ENCODE data around the gene LRRC28. TPM values are rescaled to one million over a fixed set of nuclear protein-coding genes. Genes with fewer than 3 reads are reported as not detected.

The LRRC28 gene
- total RNA-seq, 1 donor from 2014 or later = 23.8 TPM

DNA sequence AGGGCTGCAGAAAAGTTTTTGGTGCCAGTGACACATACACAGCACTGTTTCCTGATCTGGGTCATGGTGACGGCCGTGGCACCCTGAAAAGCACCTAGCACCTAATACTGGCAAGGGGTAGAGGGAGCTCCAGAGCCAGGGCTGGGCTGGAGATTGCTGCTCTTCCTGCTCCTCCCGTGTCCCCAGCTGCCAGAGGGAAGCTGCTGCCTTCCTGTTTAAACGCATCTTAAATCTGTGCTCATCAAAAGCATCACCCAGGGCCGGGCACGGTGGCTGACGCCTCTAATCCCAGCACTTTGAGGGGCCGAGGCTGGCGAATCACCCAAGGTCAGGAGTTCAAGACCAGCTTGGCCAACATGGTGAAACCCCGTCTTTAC lies 157.8 kb downstream of the LRRC28 start:
- peak overlapping the region; percentile 42 for H3K27ac ChIP-seq
- intact Hi-C loops (cut with DNase I) = no loop called here
- TF ChIP-seq, protein P1, sequence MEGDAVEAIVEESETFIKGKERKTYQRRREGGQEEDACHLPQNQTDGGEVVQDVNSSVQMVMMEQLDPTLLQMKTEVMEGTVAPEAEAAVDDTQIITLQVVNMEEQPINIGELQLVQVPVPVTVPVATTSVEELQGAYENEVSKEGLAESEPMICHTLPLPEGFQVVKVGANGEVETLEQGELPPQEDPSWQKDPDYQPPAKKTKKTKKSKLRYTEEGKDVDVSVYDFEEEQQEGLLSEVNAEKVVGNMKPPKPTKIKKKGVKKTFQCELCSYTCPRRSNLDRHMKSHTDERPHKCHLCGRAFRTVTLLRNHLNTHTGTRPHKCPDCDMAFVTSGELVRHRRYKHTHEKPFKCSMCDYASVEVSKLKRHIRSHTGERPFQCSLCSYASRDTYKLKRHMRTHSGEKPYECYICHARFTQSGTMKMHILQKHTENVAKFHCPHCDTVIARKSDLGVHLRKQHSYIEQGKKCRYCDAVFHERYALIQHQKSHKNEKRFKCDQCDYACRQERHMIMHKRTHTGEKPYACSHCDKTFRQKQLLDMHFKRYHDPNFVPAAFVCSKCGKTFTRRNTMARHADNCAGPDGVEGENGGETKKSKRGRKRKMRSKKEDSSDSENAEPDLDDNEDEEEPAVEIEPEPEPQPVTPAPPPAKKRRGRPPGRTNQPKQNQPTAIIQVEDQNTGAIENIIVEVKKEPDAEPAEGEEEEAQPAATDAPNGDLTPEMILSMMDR (IDR thresholded peaks at IDR 0.05) = peak in 1 of 3 experiments; percentile 40
- no peak for TF ChIP-seq POLR2A (IDR thresholded peaks at IDR 0.05)
- TF ChIP-seq POLR2AphosphoS5 (IDR thresholded peaks at IDR 0.05; ENCODE audit: insufficient read depth in 1 of 2, low read depth in 1 of 2) = peak; percentile 28 to 33

DNA sequence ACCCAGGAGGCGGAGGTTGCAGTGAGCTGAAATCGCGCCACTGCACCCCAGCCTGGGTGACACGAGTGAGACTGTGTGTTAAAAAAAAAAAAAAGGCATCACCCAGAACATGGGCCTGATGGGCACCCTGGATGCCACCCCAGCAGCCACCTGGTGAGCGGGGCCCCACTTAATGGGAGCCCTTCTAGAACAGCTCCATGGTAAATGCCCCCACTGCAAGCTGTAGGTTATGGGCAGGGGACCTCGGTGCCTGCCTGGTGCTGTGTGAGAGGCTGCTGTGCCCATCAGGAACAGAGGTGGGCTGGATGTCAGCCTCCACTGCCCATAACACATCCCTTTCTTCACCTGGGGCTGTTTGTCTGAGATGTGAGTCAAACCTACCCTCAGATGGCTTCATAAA lies 158.3 kb downstream of the LRRC28 start:
- Histone ChIP-seq H3K27me3 (no peaks in the 10 kb centered on the region), H3K4me3 (no peak overlapping the region), H3K36me3 (no peaks in the 10 kb centered on the region), H3K27ac (peak overlapping the region; percentile 42), H3K4me1 (peaks cover 22% of the 10 kb centered on the region), H3K9me3 (no peaks in the 10 kb centered on the region)
- TF ChIP-seq, protein P1 (IDR thresholded peaks at IDR 0.05) = no peak
- TF ChIP-seq POLR2A (IDR thresholded peaks at IDR 0.05) (no peak), POLR2AphosphoS5 (IDR thresholded peaks at IDR 0.05; ENCODE audit: insufficient read depth in 1 of 2, low read depth in 1 of 2) (no peak)
- no peak for DNase-seq (ENCODE audit: extremely low spot score in 2 of 2)
- intact Hi-C loops (cut with DNase I) = no loop called here

More for the DNA sequence above, 157.8 kb downstream of the LRRC28 start:
- DNase-seq (ENCODE audit: extremely low spot score in 2 of 2) = peak in 1 of 2 donors; percentile 86
- Histone ChIP-seq H3K4me3 (no peak overlapping the region), H3K4me1 (peaks cover 22% of the 10 kb centered on the region), H3K27me3 (no peaks in the 10 kb centered on the region), H3K9me3 (no peaks in the 10 kb centered on the region), H3K36me3 (no peaks in the 10 kb centered on the region)

DNA sequence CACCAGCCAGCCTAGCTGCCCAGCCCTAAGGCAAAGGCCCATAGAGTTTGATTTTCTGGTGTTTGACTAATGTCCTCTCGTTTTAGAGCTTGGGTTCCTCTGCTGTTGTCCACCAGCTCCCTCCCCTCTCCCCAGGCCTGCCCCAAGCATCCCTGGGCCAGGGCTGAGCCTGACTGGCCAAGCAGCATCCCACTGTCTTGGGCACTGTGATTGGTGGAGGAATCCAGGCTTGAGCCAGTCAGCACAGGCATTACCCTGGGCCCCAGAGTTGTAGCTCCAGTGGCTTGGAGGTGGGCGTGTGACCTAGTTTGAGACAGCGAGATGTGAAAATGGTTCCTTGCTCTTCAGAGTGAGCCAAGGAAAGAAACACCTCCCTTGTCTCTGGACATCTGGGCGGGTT lies 159.2 kb downstream of the LRRC28 start:
- H3K4me1 ChIP-seq = peaks cover 22% of the 10 kb centered on the region
- H3K36me3 ChIP-seq = no peaks in the 10 kb centered on the region
- DNase-seq (ENCODE audit: extremely low spot score in 2 of 2) = no peak
- no peak overlapping the region for H3K27ac ChIP-seq
- H3K9me3 ChIP-seq = no peaks in the 10 kb centered on the region
- no peak for TF ChIP-seq POLR2A (IDR thresholded peaks at IDR 0.05)
- TF ChIP-seq, protein P1 (IDR thresholded peaks at IDR 0.05) = no peak
- no peak for TF ChIP-seq POLR2AphosphoS5 (IDR thresholded peaks at IDR 0.05; ENCODE audit: insufficient read depth in 1 of 2, low read depth in 1 of 2)
- intact Hi-C loops (cut with DNase I) = no loop called here
- H3K27me3 ChIP-seq = no peaks in the 10 kb centered on the region
- H3K4me3 ChIP-seq = no peak overlapping the region

DNA sequence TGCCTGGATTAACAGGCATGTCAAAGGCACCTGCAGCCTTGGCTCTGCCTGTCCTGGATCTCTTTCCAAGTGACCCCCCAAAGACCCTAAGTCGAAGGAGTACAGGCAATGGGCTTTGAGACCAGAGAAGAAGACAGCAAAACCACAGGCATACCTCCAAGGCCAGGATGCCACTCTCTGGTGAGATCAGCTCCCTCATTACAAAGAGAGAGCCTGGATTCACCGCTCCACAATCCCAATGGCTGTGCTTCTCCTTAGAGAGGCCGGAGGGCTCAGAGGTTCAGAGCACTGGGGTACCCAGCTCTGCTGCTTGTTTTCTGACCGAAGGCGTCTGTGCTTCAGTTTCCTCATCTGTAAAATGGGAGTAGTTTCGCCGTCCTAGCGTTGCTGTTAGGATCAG lies 160.0 kb downstream of the LRRC28 start:
- Histone ChIP-seq H3K4me3 (no peak overlapping the region), H3K4me1 (peaks cover 22% of the 10 kb centered on the region), H3K27ac (no peak overlapping the region), H3K27me3 (no peaks in the 10 kb centered on the region), H3K36me3 (no peaks in the 10 kb centered on the region), H3K9me3 (no peaks in the 10 kb centered on the region)
- intact Hi-C loops (cut with DNase I) = no loop called here
- TF ChIP-seq POLR2A (IDR thresholded peaks at IDR 0.05) = no peak
- TF ChIP-seq POLR2AphosphoS5 (IDR thresholded peaks at IDR 0.05; ENCODE audit: insufficient read depth in 1 of 2, low read depth in 1 of 2) = no peak
- TF ChIP-seq, protein P1 (IDR thresholded peaks at IDR 0.05) = no peak
- no peak for DNase-seq (ENCODE audit: extremely low spot score in 2 of 2)

DNA sequence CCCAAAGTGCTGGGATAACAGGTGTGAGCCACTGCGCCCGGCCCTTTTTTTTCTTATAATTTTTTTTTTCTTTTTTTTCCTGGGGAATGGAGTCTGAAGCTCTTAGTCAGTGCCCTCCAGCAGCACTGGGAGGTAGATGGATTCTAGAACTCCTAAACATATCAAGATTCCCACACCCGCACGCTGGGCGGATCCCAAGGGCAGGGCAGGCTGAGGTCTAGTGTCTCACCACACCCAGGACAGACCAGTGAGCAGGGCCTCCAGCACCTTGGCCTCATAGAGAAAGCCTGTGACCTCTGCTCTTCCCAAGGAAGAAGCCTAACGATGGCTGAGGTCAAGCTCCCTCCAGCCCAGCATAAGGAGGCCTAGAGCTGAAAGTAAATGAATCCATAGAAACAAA lies 160.8 kb downstream of the LRRC28 start:
- H3K27ac ChIP-seq = no peak overlapping the region

More for the DNA sequence above, 160.8 kb downstream of the LRRC28 start:
- Histone ChIP-seq H3K4me1 (peaks cover 22% of the 10 kb centered on the region), H3K4me3 (no peak overlapping the region), H3K27me3 (no peaks in the 10 kb centered on the region), H3K36me3 (no peaks in the 10 kb centered on the region), H3K9me3 (no peaks in the 10 kb centered on the region)
- DNase-seq (ENCODE audit: extremely low spot score in 2 of 2) = no peak
- TF ChIP-seq POLR2AphosphoS5 (IDR thresholded peaks at IDR 0.05; ENCODE audit: insufficient read depth in 1 of 2, low read depth in 1 of 2) (no peak), POLR2A (IDR thresholded peaks at IDR 0.05) (no peak)
- TF ChIP-seq, protein P1 (IDR thresholded peaks at IDR 0.05) = no peak
- intact Hi-C loops (cut with DNase I) = no loop called here
